Suppressor macrophage treated with lipopolysaccharide for 4 hours (primary cell): ENCODE measurements around the gene LOXL3.
A peak's percentile ranks its signal among the peaks of the same experiment; 100 is the strongest.

Experiments
- DNase-seq: peaks from one replicate; pipeline ENCODE4 v3.0.0-alpha.2; 2020

The LOXL3 gene

GRCh38 chr2:74525717-74526648 lies 27.8 kb downstream of the LOXL3 start, which contains the start of gene DQX1:
TSS of gene DQX1 (minus strand) at chr2:74526231. CDS start at chr2:74525729, 502 bp downstream.
- peak; percentile 70 for DNase-seq

GRCh38 chr2:74524955-74525716 lies 28.6 kb downstream of the LOXL3 start:
- no peak for DNase-seq

GRCh38 chr2:74524005-74524404 lies 29.7 kb downstream of the LOXL3 start:
- no peak for DNase-seq

GRCh38 chr2:74522516-74522915 lies 31.2 kb downstream of the LOXL3 start:
- no peak for DNase-seq

- no peak for DNase-seq
Measured at GRCh38 chr2:74516650-74517049, 37.1 kb downstream of the LOXL3 start.

- peak; percentile 65 for DNase-seq
Measured at GRCh38 chr2:74515981-74516633, 37.6 kb downstream of the LOXL3 start.

- no peak for DNase-seq
Measured at GRCh38 chr2:74515271-74515980, 38.3 kb downstream of the LOXL3 start.

GRCh38 chr2:74514368-74515270 lies 39.1 kb downstream of the LOXL3 start, which contains the start of gene TLX2:
TSS of gene TLX2 (plus strand) at chr2:74514450. CDS start at chr2:74514807, 357 bp downstream.
- no peak for DNase-seq

- no peak for DNase-seq
Measured at GRCh38 chr2:74513605-74514367, 40.0 kb downstream of the LOXL3 start.

- DNase-seq: no peak
Measured at GRCh38 chr2:74512744-74513604, 40.8 kb downstream of the LOXL3 start.

- no peak for DNase-seq
Measured at GRCh38 chr2:74511104-74511989, 42.4 kb downstream of the LOXL3 start.

GRCh38 chr2:74510272-74510671 lies 43.5 kb downstream of the LOXL3 start:
- DNase-seq: no peak

- DNase-seq: no peak
Measured at GRCh38 chr2:74507926-74508520, 45.7 kb downstream of the LOXL3 start.

- peak; percentile 99 for DNase-seq
Measured at GRCh38 chr2:74507145-74507925, 46.4 kb downstream of the LOXL3 start, which contains the start of gene PCGF1. TSS of gene PCGF1 (minus strand) at chr2:74507695. CDS start at chr2:74507668, 27 bp downstream.

- DNase-seq: no peak
Measured at GRCh38 chr2:74505448-74506246, 48.1 kb downstream of the LOXL3 start.

- no peak for DNase-seq
Measured at GRCh38 chr2:74504591-74504990, 49.2 kb downstream of the LOXL3 start.
